GM12878 (cell line): ENCODE measurements around the gene DUOXA1. TPM values are rescaled to one million over a fixed set of nuclear protein-coding genes. Genes with fewer than 3 reads are reported as not detected.

Source experiments
- ATAC-seq: fragments of 200-7000 bp; cut with Tn5 transposase; 3 replicates; pipeline ENCODE4 v1.9.1; 2020; ENCODE audit warnings: mild to moderate bottlenecking, moderate library complexity
- BruUV-seq: library from RNA; stranded (reverse); fragments of 400-500 nt; replicated peaks from 2 replicates; lab custom pipeline; 2021; lab: Mats Ljungman, UMichigan
- CTCF ChIA-PET: fragments of 300-600 bp; sonication (Branson Sonifier 250); formaldehyde crosslinking; extraction: SDS; loops from one replicate; lab custom pipeline; 2021; ENCODE audit warnings: inconsistent platforms; lab: Yijun Ruan, JAX
- POLR2A ChIA-PET: fragments of 350-600 bp; formaldehyde crosslinking; extraction: SDS; loops from one replicate; lab custom pipeline; 2021; ENCODE audit warnings: inconsistent platforms; lab: Charles Lee
- RAD21 ChIA-PET: fragments of 300-600 bp; sonication (Branson Sonifier 250); formaldehyde crosslinking; loops from one replicate; lab custom pipeline; 2023; ENCODE audit warnings: antibody characterized with exemption; ENCODE audit not compliant: unreplicated experiment; lab: Charles Lee
- SMC1A ChIA-PET: fragments of 300-600 bp; sonication (Branson Sonifier 250); formaldehyde crosslinking; loops from one replicate; lab custom pipeline; 2023; ENCODE audit not compliant: unreplicated experiment, uncharacterized antibody; lab: Charles Lee
- DNase-seq: peaks from one replicate; pipeline ENCODE4 v3.0.0-alpha.2; 2011; ENCODE audit warnings: low read depth, low spot score
- FAIRE-seq: peaks from 3 replicates; lab custom pipeline; 2011; peaks lifted over from hg19 to GRCh38; lab: Jason Lieb, UNC
- H2AFZ ChIP-seq: 2 replicates; pipeline ENCODE4 v1.6.0; 2011; ENCODE audit warnings: low read depth, low read length, control low read depth; ENCODE audit not compliant: control insufficient read depth
- H3K27ac ChIP-seq: 2 replicates; pipeline ENCODE4 v1.5.1; 2011; ENCODE audit warnings: control low read depth; ENCODE audit not compliant: control insufficient read depth, insufficient read depth
- H3K27me3 ChIP-seq, 2 experiments: replicated peaks in 1 of 2; 2 replicates each; pipeline versions ENCODE4 v1.6.0 to v1.6.1; 2011; ENCODE audit warnings: low read length in 1 of 2; ENCODE audit not compliant: control insufficient read depth in 2 of 2, insufficient read depth in 2 of 2
- H3K36me3 ChIP-seq, 2 experiments: 2 replicates each; pipeline ENCODE4 v1.5.1; 2011; ENCODE audit warnings: low read length in 1 of 2; ENCODE audit not compliant: control insufficient read depth in 2 of 2, insufficient read depth in 2 of 2
- H3K4me1 ChIP-seq: 2 replicates; pipeline ENCODE4 v1.6.1; 2011; ENCODE audit warnings: mild to moderate bottlenecking, low read length, moderate library complexity, mixed read lengths; ENCODE audit not compliant: control insufficient read depth, insufficient read depth
- H3K4me2 ChIP-seq: 2 replicates; pipeline ENCODE4 v1.6.0; 2011; ENCODE audit warnings: control low read depth; ENCODE audit not compliant: control insufficient read depth, insufficient read depth
- H3K4me3 ChIP-seq: fragments of 200-600 bp; sonication (generic); 2 replicates; pipeline ENCODE4 v1.5.1; 2016
- H3K79me2 ChIP-seq: 2 replicates; pipeline ENCODE4 v1.6.0; 2011; ENCODE audit warnings: low read length; ENCODE audit not compliant: control insufficient read depth, insufficient read depth
- H3K9ac ChIP-seq: 2 replicates; pipeline ENCODE4 v1.8.0; 2011; ENCODE audit warnings: low read length, control low read depth, mixed read lengths; ENCODE audit not compliant: control insufficient read depth, insufficient read depth
- H3K9me3 ChIP-seq: replicated peaks from 3 replicates; pipeline ENCODE4 v1.5.1; 2011; ENCODE audit warnings: mild to moderate bottlenecking, low read length; ENCODE audit not compliant: control insufficient read depth, insufficient read depth
- H4K20me1 ChIP-seq: 2 replicates; pipeline ENCODE4 v1.6.0; 2011; ENCODE audit not compliant: control insufficient read depth, insufficient read depth
- ATF2 ChIP-seq: IDR thresholded peaks from 2 replicates; pipeline ENCODE4 v1.6.1; 2012; ENCODE audit warnings: low read length, inconsistent platforms
- CREB1 ChIP-seq: IDR thresholded peaks from 2 replicates; pipeline ENCODE4 v1.6.1; 2012; ENCODE audit warnings: low read depth, mild to moderate bottlenecking, inconsistent platforms
- EGR1 ChIP-seq, 2 experiments: IDR thresholded peaks; 1 replicate in 1 of 2; 2 replicates in 1 of 2; pipeline ENCODE4 v1.6.1; 2011 to 2012; ENCODE audit warnings: low read depth in 2 of 2, low read length in 2 of 2, borderline replicate concordance in 1 of 2, mild to moderate bottlenecking in 1 of 2, moderate library complexity in 1 of 2
- GATAD2B ChIP-seq: fragments of 450-650 bp; conservative IDR thresholded peaks from 2 replicates; pipeline ENCODE4 v1.6.1; 2017; ENCODE audit warnings: low read depth, mild to moderate bottlenecking, moderate library complexity
- HSF1 ChIP-seq: fragments of 150-350 bp; IDR thresholded peaks from 2 replicates; pipeline ENCODE4 v1.6.1; 2014; ENCODE audit warnings: mild to moderate bottlenecking, low read depth, low read length
- IRF4 ChIP-seq: IDR thresholded peaks from 2 replicates; pipeline ENCODE4 v1.6.1; 2011; ENCODE audit warnings: low read depth, low read length
- JUNB ChIP-seq: IDR thresholded peaks from 2 replicates; pipeline ENCODE4 v1.6.1; 2016; ENCODE audit warnings: antibody characterized with exemption, mild to moderate bottlenecking
- MTA2 ChIP-seq: fragments of 450-650 bp; IDR thresholded peaks from 2 replicates; pipeline ENCODE4 v1.6.1; 2016; ENCODE audit warnings: low read depth, mild to moderate bottlenecking, moderate library complexity
- MYC ChIP-seq: IDR thresholded peaks from 2 replicates; pipeline ENCODE4 v1.6.1; 2011; ENCODE audit warnings: mild to moderate bottlenecking, low read length, moderate library complexity, inconsistent platforms; ENCODE audit not compliant: insufficient read depth, insufficient replicate concordance, insufficient read length, severe bottlenecking
- PKNOX1 ChIP-seq: fragments of 450-650 bp; IDR thresholded peaks from 2 replicates; pipeline ENCODE4 v1.6.1; 2016; ENCODE audit warnings: mild to moderate bottlenecking
- RCOR1 ChIP-seq: conservative IDR thresholded peaks from 2 replicates; pipeline ENCODE4 v1.6.1; 2012; ENCODE audit warnings: low read depth, low read length, improper control_type of control experiment
- SUZ12 ChIP-seq: fragments of 200-600 bp; sonication (generic); IDR thresholded peaks from one replicate; pipeline ENCODE4 v1.6.1; 2018; ENCODE audit warnings: antibody characterized with exemption, mild to moderate bottlenecking; ENCODE audit not compliant: unreplicated experiment
- ZNF622 ChIP-seq: fragments of 450-650 bp; IDR thresholded peaks from 2 replicates; pipeline ENCODE4 v1.6.1; 2017; ENCODE audit warnings: mild to moderate bottlenecking, inconsistent platforms
- ZNF687 ChIP-seq: fragments of 450-650 bp; IDR thresholded peaks from 2 replicates; pipeline ENCODE4 v1.6.1; 2017; ENCODE audit warnings: mild to moderate bottlenecking, moderate library complexity
- WGBS: methylation state at CpG from one replicate; pipeline ENCODE4 v1.1.6; 2016; ENCODE audit warnings: low lambda C conversion rate; ENCODE audit not compliant: insufficient replicate concordance, insufficient coverage; ENCODE audit errors: missing lambda C conversion rate; 5-methylcytosine and 5-hydroxymethylcytosine counted together
- in situ Hi-C: fragments of 300-500 bp; cut with MboI; formaldehyde crosslinking; loops from 9 replicates; pipeline ENCODE4 v1.14.3; 2018; ENCODE audit warnings: mixed read lengths
- intact Hi-C: fragments of 100-400 bp; cut with micrococcal nuclease; formaldehyde crosslinking; loops from one replicate; pipeline ENCODE4 v1.14.2; 2022; ENCODE audit not compliant: unreplicated experiment
- polyA plus RNA-seq, 11 experiments: library from polyadenylated mRNA; depleted of rRNA in 4 of 11; unstranded in 6 of 11; stranded (reverse) in 5 of 11; fragments of >200 nt; fragmentation: Nextera tagmentation in 4 of 11; fragmentation: Illumina TruSeq in 1 of 11; extraction: Ambion mirVana in 4 of 11; extraction: Trizol in 1 of 11; gene quantifications; 1 replicate in 1 of 11; 2 replicates in 10 of 11; pipeline versions ENCODE4 v1.2.1 to v1.2.3, GENCODE V29; 2011 to 2016; ENCODE audit warnings: inconsistent platforms in 2 of 11, missing spikeins in 2 of 11, low read depth in 1 of 11
- total RNA-seq, 4 experiments: library from RNA; depleted of rRNA in 3 of 4; stranded (reverse); fragments of >200 nt in 3 of 4; fragmentation: Illumina TruSeq in 1 of 4; extraction: Trizol in 1 of 4; gene quantifications; 2 replicates each; pipeline versions ENCODE4 v1.2.1 to v1.2.3, GENCODE V29; 2013 to 2021

DUOXA1 gene
- total and polyA plus RNA-seq, 10 of the 15 experiments (the other 5 are each of a cell fraction or from before 2014, with no cell fraction given): 0.08 TPM; not detected in 9

- in situ Hi-C loops: no loop called here
- H3K27ac ChIP-seq: no peak overlapping the region
- no peak overlapping the region for H2AFZ ChIP-seq
- ChIA-PET POLR2A (no interaction called here), RAD21 (no interaction called here), CTCF (interaction anchor here (1.9 kb wide), 1 partner anchor 10 kb away, joined by 4 read pairs; no protein-coding TSS in a partner anchor), SMC1A (interaction anchor here (0.6 kb wide), 1 partner anchor 195 kb away, joined by 3 read pairs; no protein-coding TSS in a partner anchor)
- no peaks in the 10 kb centered on the region for H3K4me1 ChIP-seq
- no peaks in the 10 kb centered on the region for H3K36me3 ChIP-seq
- no peak for ATAC-seq
- H3K4me3 ChIP-seq: no peak overlapping the region
- no peak overlapping the region for H3K9ac ChIP-seq
- no peaks in the 10 kb centered on the region for H3K79me2 ChIP-seq
- no peaks in the 10 kb centered on the region for H3K9me3 ChIP-seq
- 47% methylated on average over 10 of the region's 10 CpGs for WGBS
- BruUV-seq: no TSS peak
- no peaks in the 10 kb centered on the region for H4K20me1 ChIP-seq
- FAIRE-seq: no peak
- intact Hi-C loops: loop anchor here (10.0 kb wide), 1 partner anchor 146 kb away; no protein-coding TSS in a partner anchor
- H3K27me3 ChIP-seq: peaks cover 4 to 12% of the 10 kb centered on the region in 2 experiments
- DNase-seq: no peak
- no peak overlapping the region for H3K4me2 ChIP-seq
- TF ChIP-seq MTA2 (no peak), MYC (no peak), EGR1 (IDR thresholded peaks at IDR 0.05; ENCODE audit: borderline replicate concordance in 1 of 2, low read depth in 2 of 2, low read length in 2 of 2) (no peak), HSF1 (no peak), JUNB (no peak), CREB1 (no peak), GATAD2B (no peak), SUZ12 (no peak), PKNOX1 (no peak), IRF4 (no peak), RCOR1 (no peak), ZNF622 (no peak), ATF2 (no peak), ZNF687 (no peak)
Measured at GRCh38 chr15:45120081-45120972, 9.4 kb downstream of the DUOXA1 start.
